Nephron (organoid): Measurements from ENCODE around the gene UBA6.

Experiments used
- H3K27ac Mint-ChIP-seq, 3 experiments: 2 replicates each; pipeline ENCODE4 v1.8.0; 2020; ENCODE audit warnings: mixed read lengths in 3 of 3, mild to moderate bottlenecking in 2 of 3, moderate library complexity in 1 of 3
- H3K27me3 Mint-ChIP-seq: 2 replicates; pipeline ENCODE4 v1.8.0; 2021; ENCODE audit warnings: low read depth, mild to moderate bottlenecking, moderate library complexity, mixed read lengths
- H3K36me3 Mint-ChIP-seq: 2 replicates; pipeline ENCODE4 v1.8.0; 2020; ENCODE audit warnings: low read depth, mixed read lengths
- H3K4me1 Mint-ChIP-seq: 2 replicates; pipeline ENCODE4 v1.8.0; 2020; ENCODE audit warnings: mixed read lengths
- H3K4me3 Mint-ChIP-seq, 3 experiments: 2 replicates each; pipeline ENCODE4 v1.8.0; 2020; ENCODE audit warnings: mild to moderate bottlenecking in 3 of 3, mixed read lengths in 3 of 3, moderate library complexity in 2 of 3
- H3K9me3 Mint-ChIP-seq: 2 replicates; pipeline ENCODE4 v1.8.0; 2020; ENCODE audit warnings: mixed read lengths
- TF ChIP-seq, protein P1 (sequence below), 3 experiments: fragments of 200-600 bp; sonication (generic); IDR thresholded peaks; one replicate each; pipeline ENCODE4 v1.5.0; 2021; ENCODE audit warnings: antibody characterized with exemption in 3 of 3; ENCODE audit not compliant: unreplicated experiment in 3 of 3

The UBA6 gene

DNA sequence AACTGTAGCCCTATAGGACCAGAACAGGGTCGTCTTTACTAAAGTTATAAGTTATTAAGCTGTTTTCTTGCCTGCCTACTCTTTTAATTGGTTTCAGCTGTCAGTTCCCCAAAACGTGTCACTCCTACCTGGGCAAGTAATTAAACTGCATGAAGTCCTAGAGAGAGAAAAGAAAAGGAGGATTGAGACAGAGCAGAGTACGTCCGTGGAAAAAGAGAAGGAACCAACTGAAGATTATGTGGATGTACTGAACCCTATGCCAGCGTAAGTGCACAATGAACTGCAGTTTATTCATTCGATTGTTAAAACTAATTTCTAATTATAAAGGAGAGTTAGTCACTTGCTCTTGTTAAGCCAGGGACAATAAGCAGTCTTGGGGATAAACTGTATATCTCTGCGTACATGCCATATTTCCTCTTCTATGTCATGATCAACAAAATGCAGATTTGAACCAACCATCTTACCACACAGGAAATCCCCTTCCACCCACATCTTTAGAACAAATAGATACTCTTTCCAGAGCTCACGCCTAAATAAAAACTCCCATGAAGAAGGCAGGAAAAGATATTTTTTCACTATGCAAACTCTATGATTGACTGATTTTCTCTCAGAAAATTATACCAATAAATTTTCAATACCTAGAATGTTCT lies 119.6 kb downstream of the UBA6 start:
- H3K9me3 Mint-ChIP-seq = no peaks in the 10 kb centered on the region
- H3K4me3 Mint-ChIP-seq = no peak overlapping the region
- no peak overlapping the region for H3K27ac Mint-ChIP-seq
- no peaks in the 10 kb centered on the region for H3K36me3 Mint-ChIP-seq
- TF ChIP-seq, protein P1, sequence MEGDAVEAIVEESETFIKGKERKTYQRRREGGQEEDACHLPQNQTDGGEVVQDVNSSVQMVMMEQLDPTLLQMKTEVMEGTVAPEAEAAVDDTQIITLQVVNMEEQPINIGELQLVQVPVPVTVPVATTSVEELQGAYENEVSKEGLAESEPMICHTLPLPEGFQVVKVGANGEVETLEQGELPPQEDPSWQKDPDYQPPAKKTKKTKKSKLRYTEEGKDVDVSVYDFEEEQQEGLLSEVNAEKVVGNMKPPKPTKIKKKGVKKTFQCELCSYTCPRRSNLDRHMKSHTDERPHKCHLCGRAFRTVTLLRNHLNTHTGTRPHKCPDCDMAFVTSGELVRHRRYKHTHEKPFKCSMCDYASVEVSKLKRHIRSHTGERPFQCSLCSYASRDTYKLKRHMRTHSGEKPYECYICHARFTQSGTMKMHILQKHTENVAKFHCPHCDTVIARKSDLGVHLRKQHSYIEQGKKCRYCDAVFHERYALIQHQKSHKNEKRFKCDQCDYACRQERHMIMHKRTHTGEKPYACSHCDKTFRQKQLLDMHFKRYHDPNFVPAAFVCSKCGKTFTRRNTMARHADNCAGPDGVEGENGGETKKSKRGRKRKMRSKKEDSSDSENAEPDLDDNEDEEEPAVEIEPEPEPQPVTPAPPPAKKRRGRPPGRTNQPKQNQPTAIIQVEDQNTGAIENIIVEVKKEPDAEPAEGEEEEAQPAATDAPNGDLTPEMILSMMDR (IDR thresholded peaks at IDR 0.05; ENCODE audit: unreplicated experiment in 3 of 3) = no peak
- H3K4me1 Mint-ChIP-seq = no peaks in the 10 kb centered on the region
- H3K27me3 Mint-ChIP-seq = no peaks in the 10 kb centered on the region

DNA sequence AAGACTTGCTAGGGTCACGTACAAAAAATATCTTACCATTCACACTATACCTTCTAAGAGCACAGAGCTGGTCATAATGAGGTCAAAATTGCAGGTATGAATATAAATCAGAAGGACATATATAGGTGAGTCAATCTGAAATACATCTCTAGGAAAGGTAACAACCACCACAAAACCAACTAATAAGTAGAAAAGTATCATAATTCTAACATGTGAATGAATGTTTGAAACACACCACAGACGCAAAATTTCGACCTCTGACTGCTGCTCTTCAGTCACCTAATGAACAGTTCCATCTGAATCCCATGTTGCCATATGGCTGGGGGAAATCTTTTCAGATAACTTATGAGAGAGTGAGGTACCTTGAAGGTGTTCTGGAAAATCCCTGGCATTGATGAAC lies 120.4 kb downstream of the UBA6 start:
- Mint-ChIP-seq H3K27ac (no peak overlapping the region), H3K27me3 (no peaks in the 10 kb centered on the region), H3K9me3 (no peaks in the 10 kb centered on the region), H3K36me3 (no peaks in the 10 kb centered on the region), H3K4me3 (no peak overlapping the region), H3K4me1 (peaks cover 5% of the 10 kb centered on the region)
- TF ChIP-seq, protein P1 (IDR thresholded peaks at IDR 0.05; ENCODE audit: unreplicated experiment in 3 of 3) = no peak

DNA sequence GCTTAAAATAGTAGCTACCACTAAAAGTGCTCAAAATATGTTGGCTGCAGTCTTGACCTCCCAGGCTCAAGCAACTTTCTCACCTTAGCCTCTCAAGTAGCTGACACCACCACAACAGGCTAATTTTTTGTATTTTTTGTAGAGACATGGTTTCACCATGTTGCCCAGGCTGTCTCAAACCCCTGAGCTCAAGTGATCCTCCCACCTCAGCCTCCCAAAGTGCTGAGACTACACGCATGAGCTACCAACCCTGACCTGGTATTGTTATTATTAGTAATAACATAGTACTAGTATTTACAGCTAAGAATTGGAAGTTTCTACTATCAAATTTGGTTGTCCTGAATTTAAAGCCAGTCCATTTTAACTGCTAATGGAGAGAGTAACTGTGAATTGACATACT lies 124.4 kb downstream of the UBA6 start:
- no peaks in the 10 kb centered on the region for H3K27me3 Mint-ChIP-seq
- peaks cover 10% of the 10 kb centered on the region for H3K4me1 Mint-ChIP-seq
- no peaks in the 10 kb centered on the region for H3K9me3 Mint-ChIP-seq
- TF ChIP-seq, protein P1 (IDR thresholded peaks at IDR 0.05; ENCODE audit: unreplicated experiment in 3 of 3) = no peak
- H3K36me3 Mint-ChIP-seq = no peaks in the 10 kb centered on the region
- H3K27ac Mint-ChIP-seq = no peak overlapping the region
- H3K4me3 Mint-ChIP-seq = no peak overlapping the region

DNA sequence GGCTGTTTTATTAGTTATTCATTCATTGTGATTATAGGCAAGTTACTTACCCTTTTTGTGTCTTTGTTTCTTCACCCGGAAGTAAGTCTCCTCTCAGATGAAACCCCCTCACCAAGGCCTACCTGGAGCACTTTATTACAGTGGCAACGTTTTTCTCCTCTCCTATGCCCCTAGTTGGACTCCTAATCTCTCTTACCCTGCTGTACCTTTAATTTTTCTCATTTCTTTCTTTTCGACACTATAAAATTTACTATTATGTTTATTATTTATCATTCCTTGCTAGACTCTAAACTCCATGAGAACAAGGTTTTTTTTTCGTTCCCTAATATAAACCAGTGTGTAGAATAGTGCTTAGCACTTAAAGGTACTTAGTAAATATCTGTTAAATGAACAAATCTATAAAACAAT lies 124.9 kb downstream of the UBA6 start:
- Mint-ChIP-seq H3K27me3 (no peaks in the 10 kb centered on the region), H3K4me1 (peaks cover 10% of the 10 kb centered on the region)
- TF ChIP-seq, protein P1 (IDR thresholded peaks at IDR 0.05; ENCODE audit: unreplicated experiment in 3 of 3) = no peak

DNA sequence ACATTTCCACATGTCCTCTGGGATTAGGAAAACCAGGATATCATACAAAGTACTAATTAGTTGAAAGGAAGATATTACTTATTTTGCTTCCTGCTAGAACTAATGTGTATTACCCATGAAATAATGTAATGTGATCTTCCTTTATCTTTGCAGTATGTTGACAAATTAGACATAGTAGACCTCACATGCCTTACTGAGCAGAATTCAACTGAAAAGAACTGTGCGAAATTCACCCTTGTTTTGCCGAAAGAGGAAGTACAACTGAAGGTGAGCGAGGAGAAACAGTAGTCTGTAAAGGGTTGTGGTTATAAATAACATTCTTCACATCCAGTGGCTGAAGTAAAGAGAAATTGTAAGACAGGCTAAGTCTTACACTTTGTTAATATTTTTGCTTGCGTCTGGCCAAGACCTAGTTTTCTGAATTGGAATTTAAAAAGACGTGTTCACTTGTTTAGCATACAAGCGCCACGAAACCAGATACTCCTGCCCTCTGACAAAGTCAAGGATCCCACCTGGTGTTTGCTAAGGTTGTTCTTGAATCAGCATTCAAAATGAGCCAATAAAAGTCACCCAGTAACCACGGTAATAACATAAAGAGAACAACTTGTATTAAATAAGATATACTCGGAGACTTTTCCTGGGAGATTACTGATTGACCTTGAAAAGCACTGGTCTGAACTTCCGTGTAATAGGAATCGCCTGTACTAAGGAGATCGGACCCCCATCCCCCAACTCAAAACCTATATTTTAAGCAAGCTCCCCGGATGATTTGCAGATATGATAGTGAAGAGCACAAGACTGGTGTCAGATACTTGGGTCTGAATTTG lies 125.5 kb downstream of the UBA6 start:
- TF ChIP-seq, protein P1 (IDR thresholded peaks at IDR 0.05; ENCODE audit: unreplicated experiment in 3 of 3) = no peak
- Mint-ChIP-seq H3K27ac (peak overlapping the region in 1 of 3 experiments; percentile 8), H3K4me3 (no peak overlapping the region), H3K4me1 (peaks cover 10% of the 10 kb centered on the region), H3K27me3 (no peaks in the 10 kb centered on the region), H3K9me3 (no peaks in the 10 kb centered on the region), H3K36me3 (no peaks in the 10 kb centered on the region)

More for the DNA sequence above, 124.9 kb downstream of the UBA6 start:
- Mint-ChIP-seq H3K27ac (no peak overlapping the region), H3K4me3 (no peak overlapping the region), H3K36me3 (no peaks in the 10 kb centered on the region), H3K9me3 (no peaks in the 10 kb centered on the region)
